Measurements from ENCODE around the gene PPP4C.
"Not testable (repeated sequence)": the region's sequence is repeated elsewhere in the genome, so short reads cannot be mapped to it uniquely, and the experiment has no call there.

Gene PPP4C

GRCh38 chr16:30075503-30076275, at the start of gene PPP4C:
PPP4C (plus strand) TSS chr16:30075994; CDS start chr16:30076378, 384 bp downstream.
- DNase-seq = peak; percentile 88 to 89

- DNase-seq = no peak
Observed at GRCh38 chr16:30026449-30026848, 49.3 kb upstream of the PPP4C start.

- DNase-seq = no peak
Observed at GRCh38 chr16:30027588-30028437, 48.0 kb upstream of the PPP4C start.

- no peak for DNase-seq
Observed at GRCh38 chr16:30028438-30029076, 47.2 kb upstream of the PPP4C start.

- DNase-seq = no peak
Observed at GRCh38 chr16:30030011-30030685, 45.6 kb upstream of the PPP4C start.

- DNase-seq = no peak
Observed at GRCh38 chr16:30030841-30031413, 44.9 kb upstream of the PPP4C start, which contains the start of gene TLCD3B. TLCD3B (minus strand) TSS chr16:30031271; CDS start chr16:30030527, 744 bp downstream.

GRCh38 chr16:30031477-30031918, 44.3 kb upstream of the PPP4C start:
- DNase-seq = no peak

GRCh38 chr16:30032083-30032819, 43.5 kb upstream of the PPP4C start:
- DNase-seq = peak; percentile 66 to 75

GRCh38 chr16:30033270-30033669, 42.5 kb upstream of the PPP4C start:
- DNase-seq = no peak

GRCh38 chr16:30040221-30040620, 35.6 kb upstream of the PPP4C start:
- DNase-seq = no peak

- not testable (repeated sequence) for DNase-seq
Observed at GRCh38 chr16:30040690-30041089, 35.1 kb upstream of the PPP4C start.

GRCh38 chr16:30041841-30042240, 34.0 kb upstream of the PPP4C start:
- peak in 1 of 2 donors; percentile 46 for DNase-seq

GRCh38 chr16:30046178-30046577, 29.6 kb upstream of the PPP4C start:
- no peak for DNase-seq

GRCh38 chr16:30046588-30046987, 29.2 kb upstream of the PPP4C start:
- DNase-seq = no peak

- no peak for DNase-seq
Observed at GRCh38 chr16:30049871-30050270, 25.9 kb upstream of the PPP4C start.

GRCh38 chr16:30051518-30051917, 24.3 kb upstream of the PPP4C start:
- no peak for DNase-seq

GRCh38 chr16:30052671-30053372, 23.0 kb upstream of the PPP4C start:
- DNase-seq = peak; percentile 88 to 90

- no peak for DNase-seq
Observed at GRCh38 chr16:30053376-30054015, 22.3 kb upstream of the PPP4C start.

- no peak for DNase-seq
Observed at GRCh38 chr16:30054451-30054850, 21.3 kb upstream of the PPP4C start.

GRCh38 chr16:30054959-30055553, 20.7 kb upstream of the PPP4C start:
- peak; percentile 46 to 50 for DNase-seq
